ENCODE data around the gene C10orf53.

C10orf53 gene

GRCh38 chr10:49679480-49679893 lies at the start of gene C10orf53:
Gene C10orf53 (plus strand): TSS chr10:49679651. CDS start chr10:49679698, 47 bp downstream.
- Histone ChIP-seq H3K79me2 (ENCODE audit: control insufficient read depth, low read length) (no peaks in the 10 kb centered on the region), H3K4me3 (ENCODE audit: low read length) (no peak within 1 kb of the TSS), H3F3A (ENCODE audit: control insufficient read depth, insufficient read depth) (no peaks in the 10 kb centered on the region), H3K4me2 (ENCODE audit: low read length) (no peak within 1 kb of the TSS), H4K20me1 (ENCODE audit: control insufficient read depth, insufficient read depth, low read depth, low read length) (no peaks in the 10 kb centered on the region), H3K9me3 (ENCODE audit: control insufficient read depth, insufficient read depth, low read length) (no peaks in the 10 kb centered on the region), H3K27me3 (ENCODE audit: control insufficient read depth, low read length) (peaks cover 6% of the 10 kb centered on the region), H3K4me1 (ENCODE audit: control insufficient read depth, low read length) (no peaks in the 10 kb centered on the region), H3K27ac (ENCODE audit: low read depth, low read length) (no peak within 1 kb of the TSS), H3K36me3 (ENCODE audit: control insufficient read depth, low read length) (no peaks in the 10 kb centered on the region), H3K9me2 (replicated peaks; ENCODE audit: control insufficient read depth, low read length) (no peaks in the 10 kb centered on the region)
- TF ChIP-seq EZH2phosphoT487 (IDR thresholded peaks at IDR 0.05; ENCODE audit: borderline replicate concordance, low read length) (no peak), CTCF (IDR thresholded peaks at IDR 0.05; ENCODE audit: low read depth, low read length, poor library complexity, severe bottlenecking) (no peak)

GRCh38 chr10:49631975-49632374 lies 47.5 kb upstream of the C10orf53 start:
- Histone ChIP-seq H4K20me1 (ENCODE audit: control insufficient read depth, insufficient read depth, low read depth, low read length) (no peaks in the 10 kb centered on the region), H3K79me2 (ENCODE audit: control insufficient read depth, low read length) (no peaks in the 10 kb centered on the region), H3F3A (ENCODE audit: control insufficient read depth, insufficient read depth) (no peaks in the 10 kb centered on the region), H3K9me2 (replicated peaks; ENCODE audit: control insufficient read depth, low read length) (no peaks in the 10 kb centered on the region), H3K27ac (ENCODE audit: low read depth, low read length) (no peak overlapping the region), H3K27me3 (ENCODE audit: control insufficient read depth, low read length) (peaks cover 9% of the 10 kb centered on the region), H3K36me3 (ENCODE audit: control insufficient read depth, low read length) (no peaks in the 10 kb centered on the region), H3K4me1 (ENCODE audit: control insufficient read depth, low read length) (no peaks in the 10 kb centered on the region), H3K9me3 (ENCODE audit: control insufficient read depth, insufficient read depth, low read length) (no peaks in the 10 kb centered on the region), H3K4me3 (ENCODE audit: low read length) (no peak overlapping the region), H3K4me2 (ENCODE audit: low read length) (no peak overlapping the region)
- TF ChIP-seq CTCF (IDR thresholded peaks at IDR 0.05; ENCODE audit: low read depth, low read length, poor library complexity, severe bottlenecking) = no peak
- no peak for TF ChIP-seq EZH2phosphoT487 (IDR thresholded peaks at IDR 0.05; ENCODE audit: borderline replicate concordance, low read length)

GRCh38 chr10:49632406-49633317 lies 46.8 kb upstream of the C10orf53 start:
- Histone ChIP-seq H3F3A (ENCODE audit: control insufficient read depth, insufficient read depth) (no peaks in the 10 kb centered on the region), H4K20me1 (ENCODE audit: control insufficient read depth, insufficient read depth, low read depth, low read length) (no peaks in the 10 kb centered on the region), H3K36me3 (ENCODE audit: control insufficient read depth, low read length) (no peaks in the 10 kb centered on the region), H3K27me3 (ENCODE audit: control insufficient read depth, low read length) (peaks cover 15% of the 10 kb centered on the region), H3K9me3 (ENCODE audit: control insufficient read depth, insufficient read depth, low read length) (no peaks in the 10 kb centered on the region), H3K4me1 (ENCODE audit: control insufficient read depth, low read length) (no peaks in the 10 kb centered on the region), H3K4me3 (ENCODE audit: low read length) (no peak overlapping the region), H3K27ac (ENCODE audit: low read depth, low read length) (no peak overlapping the region), H3K4me2 (ENCODE audit: low read length) (no peak overlapping the region), H3K9me2 (replicated peaks; ENCODE audit: control insufficient read depth, low read length) (no peaks in the 10 kb centered on the region), H3K79me2 (ENCODE audit: control insufficient read depth, low read length) (no peaks in the 10 kb centered on the region)
- TF ChIP-seq EZH2phosphoT487 (IDR thresholded peaks at IDR 0.05; ENCODE audit: borderline replicate concordance, low read length) (no peak), CTCF (IDR thresholded peaks at IDR 0.05; ENCODE audit: low read depth, low read length, poor library complexity, severe bottlenecking) (no peak)

Measured in DOHH2 (cell line).